Stomach (tissue), 9 donors: ENCODE data around the gene LENEP. TPM values are rescaled to one million over a fixed set of nuclear protein-coding genes. Genes with fewer than 3 reads are reported as not detected.

ENCODE experiments used
- DNase-seq, 2 donors: peaks; one replicate each; pipeline versions ENCODE4 v3.0.0 to v3.0.0-alpha.2; 2013 to 2019
- H3K27ac ChIP-seq, 5 donors: fragments of 200-600 bp in 4 of 5; sonication (generic) in 4 of 5; one replicate each; pipeline ENCODE4 v1.5.1; 2013 to 2019; ENCODE audit warnings: mild to moderate bottlenecking in 1 of 5, moderate library complexity in 1 of 5
- H3K27me3 ChIP-seq, 3 donors: fragments of 200-600 bp; sonication (generic); one replicate each; pipeline ENCODE4 v1.5.1; 2017 to 2019; ENCODE audit warnings: mixed run types in 1 of 3
- H3K36me3 ChIP-seq, 4 donors: fragments of 200-600 bp; sonication (generic); 1 replicate in 3 of 4; 2 replicates in 1 of 4; pipeline ENCODE4 v1.5.1; 2016 to 2019
- H3K4me1 ChIP-seq, 4 donors: fragments of 200-600 bp; sonication (generic); one replicate each; pipeline ENCODE4 v1.5.1; 2016 to 2019
- H3K4me3 ChIP-seq, 4 donors: fragments of 200-600 bp; sonication (generic) in 3 of 4; one replicate each; pipeline ENCODE4 v1.5.1; 2016 to 2019; ENCODE audit warnings: mild to moderate bottlenecking in 1 of 4
- H3K9me3 ChIP-seq, 4 donors: fragments of 200-600 bp; sonication (generic); one replicate each; pipeline ENCODE4 v1.5.1; 2016 to 2019
- CTCF ChIP-seq, 7 experiments: fragments of 450-650 bp in 4 of 7; fragments of 200-600 bp in 3 of 7; sonication (generic) in 3 of 7; IDR thresholded peaks; one replicate each; pipeline ENCODE4 v1.5.1; 2016 to 2019; ENCODE audit warnings: antibody characterized with exemption in 7 of 7, control low read depth in 2 of 7, mild to moderate bottlenecking in 1 of 7
- EP300 ChIP-seq: sonication (generic); formaldehyde crosslinking; IDR thresholded peaks from one replicate; pipeline ENCODE4 v1.6.1; 2017; ENCODE audit warnings: antibody characterized with exemption
- POLR2A ChIP-seq, 4 donors: fragments of 450-650 bp; IDR thresholded peaks; one replicate each; pipeline ENCODE4 v1.6.1; 2016; ENCODE audit warnings: antibody characterized with exemption in 4 of 4, control low read depth in 2 of 4, mild to moderate bottlenecking in 1 of 4, moderate library complexity in 1 of 4
- POLR2AphosphoS5 ChIP-seq, 3 donors: sonication (generic); formaldehyde crosslinking; IDR thresholded peaks; one replicate each; pipeline ENCODE4 v1.6.1; 2016; ENCODE audit warnings: antibody characterized with exemption in 3 of 3
- WGBS, 5 donors: extraction: QIAGEN DNeasy Blood & Tissue Kit in 3 of 5; methylation state at CpG; one replicate each; pipeline versions ENCODE4 v1.1.5 to v1.1.7; 2013 to 2018; 5-methylcytosine and 5-hydroxymethylcytosine counted together
- intact Hi-C: fragments of 100-400 bp; cut with DNase I; formaldehyde crosslinking; loops from one replicate; pipeline ENCODE4 v1.15.1; 2023; ENCODE audit warnings: low total_unique reads
- polyA plus RNA-seq, 3 donors: library from polyadenylated mRNA; stranded (reverse); fragments of 200-250 nt; gene quantifications; one replicate each; pipeline ENCODE4 v1.2.3, GENCODE V29; 2013
- total RNA-seq, 5 donors: library from RNA; depleted of rRNA; stranded (reverse); fragments of >200 nt; gene quantifications; one replicate each; pipeline versions ENCODE4 v1.1.0 to v1.2.3, GENCODE V29; 2014 to 2016
- donor health status: healthy with polysubstance abuse.
- donor health status: Bipolar disorder and iron deficiency.
- donor health status: healthy.

The LENEP gene
- total and polyA plus RNA-seq, 8 donors: 1.1 to 11.6 TPM; not detected in 6

GRCh38 chr1:155038602-155039307 lies 45.4 kb downstream of the LENEP start:
- peak; percentile 61 to 66 for DNase-seq
- Histone ChIP-seq H3K9me3 (no peaks in the 10 kb centered on the region), H3K27me3 (no peaks in the 10 kb centered on the region), H3K4me1 (peaks cover 12 to 26% (median 20%) of the 10 kb centered on the region in 4 donors), H3K4me3 (no peak overlapping the region), H3K36me3 (no peaks in the 10 kb centered on the region), H3K27ac (peak overlapping the region in 3 of 5 donors; percentile 45 to 59 (median 48))
- 22 to 32% (median 24%) methylated on average over 8 of the region's 8 CpGs for WGBS, 5 donors
- peak in 2 of 3 donors; percentile 8 to 58 for TF ChIP-seq POLR2AphosphoS5 (IDR thresholded peaks at IDR 0.05)
- no peak for TF ChIP-seq CTCF (IDR thresholded peaks at IDR 0.05)
- TF ChIP-seq POLR2A (IDR thresholded peaks at IDR 0.05): no peak
- no peak for TF ChIP-seq EP300
- intact Hi-C loops: no loop called here

- H3K4me1 ChIP-seq: peaks cover 16 to 31% (median 25%) of the 10 kb centered on the region in 4 donors
- no peak for DNase-seq
- WGBS, 5 donors: 70 to 84% (median 76%) methylated on average over 3 to 4 of the region's 4 CpGs
- H3K9me3 ChIP-seq: no peaks in the 10 kb centered on the region
- peak overlapping the region in 2 of 5 donors; percentile 45 to 59 for H3K27ac ChIP-seq
- no peaks in the 10 kb centered on the region for H3K36me3 ChIP-seq
- intact Hi-C loops: no loop called here
- H3K27me3 ChIP-seq: no peaks in the 10 kb centered on the region
- TF ChIP-seq POLR2A (IDR thresholded peaks at IDR 0.05) (no peak), CTCF (IDR thresholded peaks at IDR 0.05) (no peak)
- no peak overlapping the region for H3K4me3 ChIP-seq
Measured at GRCh38 chr1:155039308-155039669, 45.9 kb downstream of the LENEP start.

- no peak for DNase-seq
- no peaks in the 10 kb centered on the region for H3K27me3 ChIP-seq
- no peaks in the 10 kb centered on the region for H3K36me3 ChIP-seq
- 86 to 92% (median 91%) methylated on average over 12 to 14 of the region's 14 CpGs for WGBS, 5 donors
- H3K9me3 ChIP-seq: no peaks in the 10 kb centered on the region
- peaks cover 24 to 44% (median 36%) of the 10 kb centered on the region in 4 donors for H3K4me1 ChIP-seq
- TF ChIP-seq EP300 (no peak), POLR2AphosphoS5 (IDR thresholded peaks at IDR 0.05) (no peak), CTCF (IDR thresholded peaks at IDR 0.05) (no peak), POLR2A (IDR thresholded peaks at IDR 0.05) (no peak)
- intact Hi-C loops: no loop called here
- H3K4me3 ChIP-seq: no peak overlapping the region
- H3K27ac ChIP-seq: no peak overlapping the region
Measured at GRCh38 chr1:155040358-155041093, 47.1 kb downstream of the LENEP start.

GRCh38 chr1:155042789-155043188 lies 49.4 kb downstream of the LENEP start:
- Histone ChIP-seq H3K27ac (peak overlapping the region in 3 of 5 donors; percentile 53 to 81 (median 77)), H3K27me3 (no peaks in the 10 kb centered on the region), H3K4me1 (peaks cover 24 to 45% (median 36%) of the 10 kb centered on the region in 4 donors), H3K4me3 (no peak overlapping the region), H3K36me3 (no peaks in the 10 kb centered on the region), H3K9me3 (no peaks in the 10 kb centered on the region)
- intact Hi-C loops: no loop called here
- 73 to 83% (median 76%) methylated on average over 5 of the region's 5 CpGs for WGBS, 5 donors
- no peak for DNase-seq
- TF ChIP-seq EP300 (no peak), POLR2AphosphoS5 (IDR thresholded peaks at IDR 0.05) (no peak), POLR2A (IDR thresholded peaks at IDR 0.05) (no peak), CTCF (IDR thresholded peaks at IDR 0.05) (no peak)
